COLO829 (cell line): ENCODE measurements around the gene POU6F2.

Experiments used
- DNase-seq: peaks from one replicate; pipeline ENCODE4 v3.0.0; 2012; ENCODE audit warnings: low spot score

POU6F2 gene

DNA sequence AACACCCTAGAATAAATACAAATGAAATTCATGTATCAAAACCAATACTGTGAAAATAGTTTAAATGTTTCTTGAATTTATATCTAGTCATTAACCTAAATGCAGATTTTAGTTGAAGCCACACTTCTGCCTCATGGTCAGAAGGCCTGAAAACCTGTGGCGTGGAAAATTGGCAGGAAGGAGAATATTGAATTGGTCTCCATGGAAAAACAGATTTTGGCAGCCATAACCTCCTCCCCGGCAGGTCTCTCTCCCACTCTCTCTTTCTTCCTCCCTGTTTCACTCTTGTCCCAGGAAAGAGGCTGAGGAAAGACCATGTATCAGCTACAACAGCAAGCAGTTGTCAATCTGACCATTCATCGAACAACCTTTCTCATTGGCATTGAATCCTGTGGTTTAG, 427.9 kb downstream of the POU6F2 start:
- DNase-seq, result no peak

DNA sequence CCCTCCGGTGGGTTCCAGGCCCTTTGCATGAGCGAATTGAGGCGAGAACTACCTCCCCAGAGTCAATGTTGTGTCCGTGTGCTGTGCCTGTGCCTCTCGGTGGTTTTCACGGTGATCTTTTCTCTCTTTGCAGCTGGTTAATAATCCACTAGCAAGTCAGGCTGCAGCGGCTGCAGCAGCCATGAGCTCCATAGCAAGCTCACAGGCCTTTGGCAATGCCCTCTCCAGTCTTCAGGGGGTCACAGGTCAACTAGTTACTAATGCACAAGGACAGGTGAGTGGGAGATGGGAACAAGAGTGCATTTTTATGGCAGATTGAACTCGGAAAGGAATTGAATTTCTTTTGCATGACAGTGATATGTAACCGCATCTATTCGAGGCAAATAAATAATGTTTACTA, 428.8 kb downstream of the POU6F2 start:
- no peak for DNase-seq

DNA sequence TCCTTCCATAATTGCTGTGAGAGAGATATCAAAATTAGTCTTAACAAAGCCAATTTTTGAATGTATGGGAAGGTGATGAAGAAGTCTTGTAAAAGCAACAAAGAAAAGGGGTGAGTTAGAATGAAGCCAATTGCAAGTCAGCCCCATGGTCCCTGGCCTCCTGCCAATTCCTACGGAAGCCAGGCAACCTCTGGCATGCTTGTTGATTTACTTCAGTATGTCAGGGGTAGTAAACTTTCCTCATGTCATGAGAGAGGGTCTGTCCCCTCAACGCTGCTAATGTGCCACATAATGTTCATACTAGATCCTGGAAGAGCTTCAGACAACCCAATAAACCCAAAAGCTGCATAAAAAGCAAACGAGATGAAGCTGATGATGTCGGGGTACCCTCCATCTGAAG, 429.4 kb downstream of the POU6F2 start:
- DNase-seq, result no peak

- no peak for DNase-seq
These were observed 430.0 kb downstream of the POU6F2 start for GRCh38 chr7:39407723-39408122.

GRCh38 chr7:39408906-39409305, 431.2 kb downstream of the POU6F2 start:
- no peak for DNase-seq

DNA sequence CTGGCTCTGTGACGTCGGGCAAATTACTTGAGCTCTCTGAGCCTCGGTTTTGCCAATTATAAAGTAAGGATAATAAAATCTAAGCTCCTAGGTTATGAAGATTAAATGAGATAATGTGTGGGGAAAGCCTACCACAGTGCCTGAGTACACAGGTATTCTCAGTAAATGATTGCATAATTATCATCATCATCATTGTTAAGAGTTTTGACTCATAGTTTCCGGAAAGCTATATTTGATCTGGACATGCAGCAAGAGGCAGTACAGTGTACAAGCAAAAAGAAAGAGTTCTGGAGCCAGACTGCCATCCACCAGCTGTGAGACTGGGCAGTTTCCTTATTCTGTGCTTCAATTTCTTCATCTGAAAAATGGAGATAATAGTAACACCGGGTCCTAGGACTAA, 432.9 kb downstream of the POU6F2 start:
- no peak for DNase-seq

- DNase-seq, result no peak
These were observed 436.0 kb downstream of the POU6F2 start for GRCh38 chr7:39413636-39414223.

- no peak for DNase-seq
These were observed 436.7 kb downstream of the POU6F2 start for GRCh38 chr7:39414224-39415035.

GRCh38 chr7:39415091-39415787, 437.5 kb downstream of the POU6F2 start:
- no peak for DNase-seq

DNA sequence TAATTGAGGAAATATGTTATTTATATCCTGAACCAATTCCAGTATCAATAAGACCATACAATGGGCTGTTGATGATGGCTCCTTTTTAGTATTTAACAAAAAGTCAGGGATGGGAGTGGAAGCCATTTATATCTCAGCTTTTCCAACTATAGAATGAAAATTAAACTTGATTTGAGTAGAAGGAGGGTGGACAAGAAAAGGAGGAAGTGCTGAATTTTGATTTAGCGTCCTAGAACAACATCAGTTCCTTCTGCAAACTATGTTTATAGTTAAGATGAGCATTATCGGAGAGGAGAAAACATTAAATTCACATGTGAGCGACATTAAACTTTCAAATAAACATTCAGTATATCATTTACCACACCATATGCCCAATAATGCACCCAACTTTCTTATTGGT, 439.2 kb downstream of the POU6F2 start:
- DNase-seq, result no peak

GRCh38 chr7:39417642-39418041, 439.9 kb downstream of the POU6F2 start:
- DNase-seq, result no peak

DNA sequence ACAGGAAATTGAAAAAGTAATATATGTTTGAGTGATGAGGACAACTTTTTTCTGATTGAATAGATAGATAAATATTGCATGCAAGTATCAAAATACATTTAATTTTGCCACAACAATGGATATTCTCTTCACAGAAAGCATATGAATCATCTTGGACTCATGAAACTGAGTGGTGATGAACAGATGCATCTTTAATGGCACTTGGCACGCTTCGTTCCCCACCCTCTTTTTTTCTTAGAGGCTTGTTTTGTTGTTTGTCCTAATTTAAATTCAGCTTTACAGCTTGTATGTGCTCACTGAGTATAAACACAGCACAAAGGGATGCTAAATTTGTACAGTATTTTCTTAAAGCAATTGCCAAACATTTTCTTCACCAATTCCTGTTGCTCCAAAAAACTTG, 443.5 kb downstream of the POU6F2 start:
- DNase-seq, result no peak

DNA sequence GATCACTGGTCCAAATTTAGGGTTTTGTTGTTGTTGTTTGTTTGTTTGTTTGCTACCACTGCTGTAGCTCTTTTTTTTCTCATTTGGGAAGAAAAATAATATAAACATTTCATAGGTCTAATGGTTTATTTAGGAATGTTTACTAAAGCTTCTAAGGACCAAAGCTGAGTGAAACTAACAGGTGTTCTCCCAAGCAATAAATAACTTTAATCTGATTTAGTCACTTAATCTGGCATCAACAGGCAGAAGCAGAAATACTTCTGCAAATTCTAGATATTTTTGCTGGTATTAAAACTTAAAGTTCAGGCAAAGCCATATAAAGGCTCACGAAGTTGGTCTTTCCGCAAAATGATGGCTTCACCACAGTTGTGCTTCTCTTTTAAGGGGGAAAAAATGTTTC, 444.0 kb downstream of the POU6F2 start:
- DNase-seq, result no peak

DNA sequence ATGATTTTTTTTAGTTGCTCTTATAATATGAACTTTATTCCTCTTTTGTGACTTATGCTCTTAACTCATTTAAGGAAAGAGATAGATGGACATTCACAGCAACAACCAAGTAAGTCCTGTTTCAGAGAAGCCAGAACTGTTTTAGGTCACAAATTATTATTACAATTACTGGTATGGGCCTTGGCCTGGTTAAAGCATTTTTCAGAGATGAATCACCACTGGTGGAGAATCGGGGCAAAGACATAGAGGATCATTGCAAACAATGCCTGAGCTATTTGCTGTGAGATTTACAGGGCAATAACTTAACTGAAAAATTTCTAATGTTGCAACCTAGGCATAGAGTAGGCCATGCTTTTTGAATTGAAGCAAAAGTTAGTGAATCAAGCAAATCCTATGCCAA, 450.5 kb downstream of the POU6F2 start:
- peak; percentile 74 for DNase-seq

- no peak for DNase-seq
These were observed 451.7 kb downstream of the POU6F2 start for GRCh38 chr7:39429421-39429820.

- DNase-seq, result no peak
These were observed 452.7 kb downstream of the POU6F2 start for GRCh38 chr7:39430441-39430840.

GRCh38 chr7:39430909-39431641, 453.4 kb downstream of the POU6F2 start:
- DNase-seq, result no peak

DNA sequence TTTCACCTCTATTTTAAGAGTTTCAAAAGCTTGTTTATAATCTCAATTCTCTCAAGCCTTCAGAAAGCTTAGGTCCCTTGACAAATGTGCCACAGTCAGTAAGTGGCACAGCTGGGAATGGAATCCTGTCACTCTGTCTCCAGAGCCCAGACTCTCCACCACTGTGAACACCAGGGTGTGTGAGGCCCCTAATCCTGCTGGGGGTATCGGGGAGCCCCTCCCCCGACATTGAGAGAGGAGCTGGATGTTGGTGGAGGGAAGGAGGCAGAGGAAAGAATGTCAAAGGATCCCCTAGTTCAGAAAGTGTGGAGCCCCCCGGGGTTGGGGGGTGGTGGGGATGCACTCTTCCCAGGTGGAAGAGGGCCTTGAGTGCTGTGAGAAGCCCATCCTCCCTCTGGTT, 454.7 kb downstream of the POU6F2 start:
- no peak for DNase-seq

- DNase-seq, result no peak
These were observed 455.2 kb downstream of the POU6F2 start for GRCh38 chr7:39432807-39433416.

GRCh38 chr7:39433550-39433949, 455.8 kb downstream of the POU6F2 start:
- no peak for DNase-seq

- no peak for DNase-seq
These were observed 456.3 kb downstream of the POU6F2 start for GRCh38 chr7:39434012-39434411.

GRCh38 chr7:39446546-39446945, 468.8 kb downstream of the POU6F2 start:
- DNase-seq, result peak; percentile 43
